ENCODE data around the gene GSE1. TPM values are rescaled to one million over a fixed set of nuclear protein-coding genes. Genes with fewer than 3 reads are reported as not detected.
A peak's percentile ranks its signal among the peaks of the same experiment; 100 is the strongest.

The GSE1 gene
- total and polyA plus RNA-seq, 2 of the 13 experiments (the other 11 are each of a cell fraction or from before 2014, with no cell fraction given) = 16.1 to 31.2 TPM

DNA sequence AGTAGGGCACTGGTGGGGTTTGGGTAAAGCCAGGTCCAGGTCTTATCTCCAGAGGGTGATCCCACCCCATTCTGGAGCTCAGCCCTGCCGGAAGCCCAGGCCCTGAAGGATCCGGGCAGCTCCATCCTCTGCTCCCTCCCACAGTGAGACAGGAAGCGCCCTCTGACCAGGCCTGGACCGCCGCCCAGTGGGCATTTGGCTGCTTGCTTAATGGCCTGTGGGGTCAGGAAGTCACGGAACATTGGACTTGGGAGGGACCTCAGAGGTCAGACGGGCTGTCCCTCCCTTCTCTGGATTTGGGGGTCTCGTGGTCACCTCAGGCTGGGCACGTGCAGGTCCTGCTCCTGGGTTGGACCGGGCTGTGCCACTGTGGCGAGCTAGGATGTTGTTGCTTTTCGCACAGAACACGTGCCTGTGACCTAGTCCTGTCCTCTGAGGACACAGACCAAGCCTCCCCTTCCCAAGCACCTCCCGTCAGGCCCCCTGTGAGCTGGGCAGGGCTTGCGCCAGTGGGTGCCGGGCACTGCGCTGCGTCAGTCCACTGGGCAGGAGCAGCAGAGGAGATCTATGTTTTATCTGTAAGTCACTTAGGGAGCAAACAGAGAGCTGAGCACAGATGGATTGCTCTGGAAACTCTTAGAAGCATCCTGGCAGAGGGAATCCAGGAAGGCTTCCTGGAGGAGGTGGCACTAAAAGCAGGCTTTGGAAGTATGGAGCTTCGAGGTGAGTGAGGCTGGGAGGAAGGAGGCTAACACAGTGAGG, 49.4 kb upstream of the GSE1 start (continued):
- TF ChIP-seq, protein P1, sequence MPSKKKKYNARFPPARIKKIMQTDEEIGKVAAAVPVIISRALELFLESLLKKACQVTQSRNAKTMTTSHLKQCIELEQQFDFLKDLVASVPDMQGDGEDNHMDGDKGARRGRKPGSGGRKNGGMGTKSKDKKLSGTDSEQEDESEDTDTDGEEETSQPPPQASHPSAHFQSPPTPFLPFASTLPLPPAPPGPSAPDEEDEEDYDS (CRISPR knock-in tag; IDR thresholded peaks at IDR 0.05) = peak; percentile 51; the same call in 1 of the 2 replicates
- TF ChIP-seq ZNF883 (CRISPR knock-in tag; IDR thresholded peaks at IDR 0.05; ENCODE audit: not compliant biosample characterization) = no peak
- TF ChIP-seq ADNP (CRISPR knock-in tag; IDR thresholded peaks at IDR 0.05) = no peak
- no peak for TF ChIP-seq HCFC1 (IDR thresholded peaks at IDR 0.05; ENCODE audit: low read depth, low read length)
- peak in 1 of 2 experiments; percentile 62; a peak in 1 of 4 replicates for TF ChIP-seq KLF16 (CRISPR knock-in tag; IDR thresholded peaks at IDR 0.05)
- no peak for TF ChIP-seq ZC3H4 (CRISPR knock-in tag; IDR thresholded peaks at IDR 0.05; ENCODE audit: borderline replicate concordance)
- TF ChIP-seq, protein P2, sequence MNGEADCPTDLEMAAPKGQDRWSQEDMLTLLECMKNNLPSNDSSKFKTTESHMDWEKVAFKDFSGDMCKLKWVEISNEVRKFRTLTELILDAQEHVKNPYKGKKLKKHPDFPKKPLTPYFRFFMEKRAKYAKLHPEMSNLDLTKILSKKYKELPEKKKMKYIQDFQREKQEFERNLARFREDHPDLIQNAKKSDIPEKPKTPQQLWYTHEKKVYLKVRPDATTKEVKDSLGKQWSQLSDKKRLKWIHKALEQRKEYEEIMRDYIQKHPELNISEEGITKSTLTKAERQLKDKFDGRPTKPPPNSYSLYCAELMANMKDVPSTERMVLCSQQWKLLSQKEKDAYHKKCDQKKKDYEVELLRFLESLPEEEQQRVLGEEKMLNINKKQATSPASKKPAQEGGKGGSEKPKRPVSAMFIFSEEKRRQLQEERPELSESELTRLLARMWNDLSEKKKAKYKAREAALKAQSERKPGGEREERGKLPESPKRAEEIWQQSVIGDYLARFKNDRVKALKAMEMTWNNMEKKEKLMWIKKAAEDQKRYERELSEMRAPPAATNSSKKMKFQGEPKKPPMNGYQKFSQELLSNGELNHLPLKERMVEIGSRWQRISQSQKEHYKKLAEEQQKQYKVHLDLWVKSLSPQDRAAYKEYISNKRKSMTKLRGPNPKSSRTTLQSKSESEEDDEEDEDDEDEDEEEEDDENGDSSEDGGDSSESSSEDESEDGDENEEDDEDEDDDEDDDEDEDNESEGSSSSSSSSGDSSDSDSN (CRISPR knock-in tag; IDR thresholded peaks at IDR 0.05) = peak; percentile 63
- peak; percentile 79; the same call in 1 of the 2 replicates for TF ChIP-seq ZNF788 (CRISPR knock-in tag; IDR thresholded peaks at IDR 0.05; ENCODE audit: borderline replicate concordance)
- no peak for TF ChIP-seq ZFP36L2 (CRISPR knock-in tag; IDR thresholded peaks at IDR 0.05)
- no peak for TF ChIP-seq TBP (CRISPR knock-in tag; IDR thresholded peaks at IDR 0.05)
- TF ChIP-seq ZFP82 (CRISPR knock-in tag; IDR thresholded peaks at IDR 0.05; ENCODE audit: borderline replicate concordance) = no peak
- TF ChIP-seq, protein P3, sequence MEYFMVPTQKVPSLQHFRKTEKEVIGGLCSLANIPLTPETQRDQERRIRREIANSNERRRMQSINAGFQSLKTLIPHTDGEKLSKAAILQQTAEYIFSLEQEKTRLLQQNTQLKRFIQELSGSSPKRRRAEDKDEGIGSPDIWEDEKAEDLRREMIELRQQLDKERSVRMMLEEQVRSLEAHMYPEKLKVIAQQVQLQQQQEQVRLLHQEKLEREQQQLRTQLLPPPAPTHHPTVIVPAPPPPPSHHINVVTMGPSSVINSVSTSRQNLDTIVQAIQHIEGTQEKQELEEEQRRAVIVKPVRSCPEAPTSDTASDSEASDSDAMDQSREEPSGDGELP (IDR thresholded peaks at IDR 0.05; ENCODE audit: borderline replicate concordance, low read depth) = peak; percentile 29; the same call in 1 of the 2 replicates
- TF ChIP-seq, protein P4, sequence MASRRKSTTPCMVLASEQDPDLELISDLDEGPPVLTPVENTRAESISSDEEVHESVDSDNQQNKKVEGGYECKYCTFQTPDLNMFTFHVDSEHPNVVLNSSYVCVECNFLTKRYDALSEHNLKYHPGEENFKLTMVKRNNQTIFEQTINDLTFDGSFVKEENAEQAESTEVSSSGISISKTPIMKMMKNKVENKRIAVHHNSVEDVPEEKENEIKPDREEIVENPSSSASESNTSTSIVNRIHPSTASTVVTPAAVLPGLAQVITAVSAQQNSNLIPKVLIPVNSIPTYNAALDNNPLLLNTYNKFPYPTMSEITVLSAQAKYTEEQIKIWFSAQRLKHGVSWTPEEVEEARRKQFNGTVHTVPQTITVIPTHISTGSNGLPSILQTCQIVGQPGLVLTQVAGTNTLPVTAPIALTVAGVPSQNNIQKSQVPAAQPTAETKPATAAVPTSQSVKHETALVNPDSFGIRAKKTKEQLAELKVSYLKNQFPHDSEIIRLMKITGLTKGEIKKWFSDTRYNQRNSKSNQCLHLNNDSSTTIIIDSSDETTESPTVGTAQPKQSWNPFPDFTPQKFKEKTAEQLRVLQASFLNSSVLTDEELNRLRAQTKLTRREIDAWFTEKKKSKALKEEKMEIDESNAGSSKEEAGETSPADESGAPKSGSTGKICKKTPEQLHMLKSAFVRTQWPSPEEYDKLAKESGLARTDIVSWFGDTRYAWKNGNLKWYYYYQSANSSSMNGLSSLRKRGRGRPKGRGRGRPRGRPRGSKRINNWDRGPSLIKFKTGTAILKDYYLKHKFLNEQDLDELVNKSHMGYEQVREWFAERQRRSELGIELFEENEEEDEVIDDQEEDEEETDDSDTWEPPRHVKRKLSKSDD (CRISPR knock-in tag; IDR thresholded peaks at IDR 0.05; ENCODE audit: low read depth) = peak; percentile 70; the same call in 1 of the 2 replicates
- no peak for TF ChIP-seq KLF11 (CRISPR knock-in tag; IDR thresholded peaks at IDR 0.05)
- no peak for TF ChIP-seq EEA1 (CRISPR knock-in tag; IDR thresholded peaks at IDR 0.05; ENCODE audit: borderline replicate concordance)
- 0 out of 2 replicates have a peak, but pooled peaks have one; percentile 56 for TF ChIP-seq ARHGAP35 (CRISPR knock-in tag; IDR thresholded peaks at IDR 0.05; ENCODE audit: borderline replicate concordance)
- TF ChIP-seq HDAC2 (CRISPR knock-in tag; IDR thresholded peaks at IDR 0.05) = peak; percentile 80
- TF ChIP-seq SKI (IDR thresholded peaks at IDR 0.05; ENCODE audit: partially characterized antibody) = peak; percentile 55
- TF ChIP-seq EZH2 (conservative IDR thresholded peaks at IDR 0.05; ENCODE audit: low read depth, low read length) = no peak
- TF ChIP-seq, protein P5, sequence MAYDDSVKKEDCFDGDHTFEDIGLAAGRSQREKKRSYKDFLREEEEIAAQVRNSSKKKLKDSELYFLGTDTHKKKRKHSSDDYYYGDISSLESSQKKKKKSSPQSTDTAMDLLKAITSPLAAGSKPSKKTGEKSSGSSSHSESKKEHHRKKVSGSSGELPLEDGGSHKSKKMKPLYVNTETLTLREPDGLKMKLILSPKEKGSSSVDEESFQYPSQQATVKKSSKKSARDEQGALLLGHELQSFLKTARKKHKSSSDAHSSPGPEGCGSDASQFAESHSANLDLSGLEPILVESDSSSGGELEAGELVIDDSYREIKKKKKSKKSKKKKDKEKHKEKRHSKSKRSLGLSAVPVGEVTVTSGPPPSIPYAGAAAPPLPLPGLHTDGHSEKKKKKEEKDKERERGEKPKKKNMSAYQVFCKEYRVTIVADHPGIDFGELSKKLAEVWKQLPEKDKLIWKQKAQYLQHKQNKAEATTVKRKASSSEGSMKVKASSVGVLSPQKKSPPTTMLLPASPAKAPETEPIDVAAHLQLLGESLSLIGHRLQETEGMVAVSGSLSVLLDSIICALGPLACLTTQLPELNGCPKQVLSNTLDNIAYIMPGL (CRISPR knock-in tag; IDR thresholded peaks at IDR 0.05; ENCODE audit: borderline replicate concordance in 1 of 2, low read depth in 1 of 2) = peak; percentile 83 to 85
- TF ChIP-seq NFKBIZ (CRISPR knock-in tag; IDR thresholded peaks at IDR 0.05) = no peak
